ENCODE data around the gene APPBP2.

Gene APPBP2

DNA sequence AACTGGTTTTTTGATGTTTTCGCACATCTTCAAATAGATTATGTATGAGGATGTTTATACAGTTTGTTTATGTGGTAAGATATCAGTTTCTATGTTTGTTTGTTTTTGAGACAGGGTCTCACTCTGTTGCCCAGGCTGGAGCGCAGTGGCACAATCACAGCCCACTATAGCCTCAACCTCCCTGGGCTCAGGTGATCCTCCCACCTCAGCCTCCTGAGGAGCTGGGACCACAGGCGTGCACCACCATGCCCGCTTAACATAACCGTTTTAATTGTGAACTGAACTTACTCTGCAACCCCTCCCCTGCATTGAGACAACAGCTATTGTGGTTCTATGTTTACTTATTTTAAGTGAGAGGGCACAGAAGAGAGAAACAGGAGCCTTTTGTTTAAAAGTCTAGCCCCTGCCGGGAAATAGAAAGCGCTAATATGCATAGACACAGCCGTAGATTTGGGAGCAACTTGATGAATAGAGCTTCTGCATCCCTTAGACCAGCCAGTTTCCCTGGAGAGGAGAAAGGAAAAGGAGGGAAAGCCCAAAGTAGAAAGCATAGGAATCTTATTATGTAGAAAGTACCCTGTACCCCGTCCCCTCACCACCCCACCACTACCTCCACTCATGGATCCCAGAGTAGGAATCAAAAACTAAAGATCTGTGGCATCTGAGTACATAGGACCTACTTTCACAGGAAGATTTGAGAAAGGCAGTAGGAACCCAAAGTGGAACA lies 19.6 kb upstream of the APPBP2 start:
- H3K4me3 ChIP-seq (ENCODE audit: low read depth, low read length) = no peak overlapping the region
- TF ChIP-seq, protein P1, sequence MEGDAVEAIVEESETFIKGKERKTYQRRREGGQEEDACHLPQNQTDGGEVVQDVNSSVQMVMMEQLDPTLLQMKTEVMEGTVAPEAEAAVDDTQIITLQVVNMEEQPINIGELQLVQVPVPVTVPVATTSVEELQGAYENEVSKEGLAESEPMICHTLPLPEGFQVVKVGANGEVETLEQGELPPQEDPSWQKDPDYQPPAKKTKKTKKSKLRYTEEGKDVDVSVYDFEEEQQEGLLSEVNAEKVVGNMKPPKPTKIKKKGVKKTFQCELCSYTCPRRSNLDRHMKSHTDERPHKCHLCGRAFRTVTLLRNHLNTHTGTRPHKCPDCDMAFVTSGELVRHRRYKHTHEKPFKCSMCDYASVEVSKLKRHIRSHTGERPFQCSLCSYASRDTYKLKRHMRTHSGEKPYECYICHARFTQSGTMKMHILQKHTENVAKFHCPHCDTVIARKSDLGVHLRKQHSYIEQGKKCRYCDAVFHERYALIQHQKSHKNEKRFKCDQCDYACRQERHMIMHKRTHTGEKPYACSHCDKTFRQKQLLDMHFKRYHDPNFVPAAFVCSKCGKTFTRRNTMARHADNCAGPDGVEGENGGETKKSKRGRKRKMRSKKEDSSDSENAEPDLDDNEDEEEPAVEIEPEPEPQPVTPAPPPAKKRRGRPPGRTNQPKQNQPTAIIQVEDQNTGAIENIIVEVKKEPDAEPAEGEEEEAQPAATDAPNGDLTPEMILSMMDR (IDR thresholded peaks at IDR 0.05; ENCODE audit: insufficient read depth, low read depth, low read length, missing control alignments) = no peak
- no peak for DNase-seq (ENCODE audit: low read depth)

DNA sequence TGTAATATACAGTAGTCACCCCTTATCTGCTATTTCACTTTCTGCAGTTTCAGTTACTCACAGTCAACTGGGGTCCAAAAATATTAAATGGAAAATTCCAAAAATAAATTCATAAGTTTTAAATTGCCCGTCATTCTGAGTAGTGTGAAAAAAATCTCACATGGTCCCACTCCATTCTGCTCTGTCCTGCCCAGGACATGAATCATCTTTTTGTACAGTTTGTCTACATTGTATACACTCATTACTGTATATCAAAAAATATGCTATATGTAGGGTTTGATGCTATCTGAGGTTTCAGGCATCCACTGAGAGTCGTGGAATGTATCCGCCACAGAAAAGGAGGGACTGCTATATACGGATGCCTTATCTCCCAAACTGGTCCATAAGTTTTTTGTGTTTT lies 16.0 kb upstream of the APPBP2 start:
- no peak for DNase-seq (ENCODE audit: low read depth)
- H3K4me3 ChIP-seq (ENCODE audit: low read depth, low read length) = no peak overlapping the region
- TF ChIP-seq, protein P1 (IDR thresholded peaks at IDR 0.05; ENCODE audit: insufficient read depth, low read depth, low read length, missing control alignments) = no peak

DNA sequence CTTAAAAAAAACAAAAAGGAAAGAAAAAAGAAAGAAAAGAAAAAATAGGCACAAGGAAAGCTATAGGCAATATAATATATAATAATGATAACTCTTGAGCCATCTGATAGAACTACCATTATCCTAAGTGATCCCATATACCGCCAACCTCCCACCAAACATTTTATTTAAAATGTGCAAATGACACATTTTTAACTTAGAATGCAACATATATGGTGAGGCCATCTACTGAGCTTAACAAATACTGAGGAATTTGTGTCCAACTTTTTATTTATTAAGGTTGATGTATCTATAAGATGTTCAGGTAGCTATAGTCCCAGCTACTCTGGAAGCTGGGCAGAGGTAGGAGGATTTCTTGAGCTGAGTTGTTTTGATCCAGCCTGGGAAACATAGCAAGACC lies 14.4 kb upstream of the APPBP2 start:
- TF ChIP-seq, protein P1 (IDR thresholded peaks at IDR 0.05; ENCODE audit: insufficient read depth, low read depth, low read length, missing control alignments) = no peak
- no peak overlapping the region for H3K4me3 ChIP-seq (ENCODE audit: low read depth, low read length)
- no peak for DNase-seq (ENCODE audit: low read depth)

DNA sequence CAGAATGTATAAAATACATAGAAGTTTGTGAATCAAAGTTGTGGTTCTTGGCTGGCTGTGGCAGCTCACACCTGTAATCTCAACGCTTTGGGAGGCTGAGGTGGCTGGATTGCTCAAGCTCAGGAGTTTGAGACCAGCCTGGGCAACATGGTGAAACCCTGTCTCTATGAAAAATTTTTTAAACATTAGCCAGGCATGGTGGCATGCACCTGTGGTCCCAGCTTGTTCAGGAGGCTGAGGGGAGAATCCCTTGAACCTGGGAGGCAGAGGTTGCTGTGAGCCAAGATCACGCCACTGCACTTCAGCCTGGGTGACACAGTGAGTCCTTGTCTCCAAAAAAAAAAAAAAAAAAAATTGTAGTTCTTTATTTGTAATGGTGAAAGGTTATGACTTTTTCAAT lies 13.8 kb upstream of the APPBP2 start:
- no peak for DNase-seq (ENCODE audit: low read depth)
- H3K4me3 ChIP-seq (ENCODE audit: low read depth, low read length) = no peak overlapping the region
- TF ChIP-seq, protein P1 (IDR thresholded peaks at IDR 0.05; ENCODE audit: insufficient read depth, low read depth, low read length, missing control alignments) = no peak

DNA sequence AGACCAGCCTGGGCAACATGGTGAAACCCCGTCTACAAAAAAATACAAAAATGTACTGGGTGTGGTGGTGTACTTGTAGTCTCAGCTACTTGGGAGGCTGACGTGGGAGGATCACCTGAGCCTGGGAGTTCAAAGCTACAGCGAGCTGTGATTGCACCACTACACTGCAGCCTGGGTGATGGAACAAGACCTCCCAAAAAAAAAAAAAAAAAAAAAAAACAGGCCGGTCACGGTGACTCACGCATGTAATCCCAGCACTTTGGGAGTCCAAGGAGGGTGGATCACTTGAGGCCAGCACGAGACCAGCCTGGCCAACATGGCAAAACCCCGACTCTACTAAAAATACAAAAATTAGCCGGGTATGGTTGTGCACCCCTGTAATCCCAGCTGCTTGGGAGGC lies 12.7 kb upstream of the APPBP2 start:
- DNase-seq (ENCODE audit: low read depth) = no peak
- TF ChIP-seq, protein P1 (IDR thresholded peaks at IDR 0.05; ENCODE audit: insufficient read depth, low read depth, low read length, missing control alignments) = no peak

DNA sequence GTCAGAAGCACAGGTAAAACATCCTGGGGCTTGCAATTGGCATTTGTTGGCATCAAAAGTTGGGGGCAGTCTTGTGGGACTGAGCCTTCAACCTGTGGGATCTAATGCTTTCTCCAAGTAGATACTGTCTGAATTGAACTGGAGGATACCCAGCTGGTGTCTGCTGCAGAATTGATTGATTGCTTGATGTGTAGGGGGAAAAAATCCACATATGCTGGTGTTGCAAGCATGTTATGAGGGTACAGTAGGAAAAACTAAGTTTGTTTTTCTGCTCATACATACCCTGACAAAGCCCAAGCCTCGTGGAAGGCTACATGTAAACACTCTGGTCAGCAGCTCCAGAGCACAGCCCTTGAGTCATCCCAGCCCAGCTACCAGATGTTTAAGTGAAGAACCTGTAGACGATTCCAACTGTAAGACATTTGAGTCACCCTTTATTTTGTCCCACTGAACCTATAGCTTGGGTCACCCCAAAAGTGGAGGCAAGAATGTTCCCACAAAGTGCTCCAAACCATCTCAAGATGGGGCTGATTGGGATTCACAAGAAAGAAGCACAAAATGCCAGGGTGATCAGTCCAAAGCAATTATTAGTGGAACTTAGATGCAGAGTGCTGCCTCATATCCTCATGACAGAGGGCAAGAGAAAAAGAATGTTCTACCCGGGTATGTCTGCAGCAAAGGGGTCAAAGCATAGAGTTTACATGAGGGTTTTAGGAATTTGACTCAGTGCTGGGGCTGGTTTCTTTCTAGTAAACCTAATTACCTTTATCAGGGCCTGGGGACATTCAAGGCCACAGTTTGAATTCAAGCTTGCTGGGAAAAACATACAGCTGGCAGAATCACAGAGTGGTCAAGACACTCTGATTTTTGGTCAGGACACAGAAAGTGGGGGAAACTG lies 9.6 kb upstream of the APPBP2 start:
- no peak overlapping the region for H3K4me3 ChIP-seq (ENCODE audit: low read depth, low read length)
- TF ChIP-seq, protein P1 (IDR thresholded peaks at IDR 0.05; ENCODE audit: insufficient read depth, low read depth, low read length, missing control alignments) = no peak
- no peak for DNase-seq (ENCODE audit: low read depth)

More for the DNA sequence above, 12.7 kb upstream of the APPBP2 start:
- no peak overlapping the region for H3K4me3 ChIP-seq (ENCODE audit: low read depth, low read length)

All from GM12865 (cell line).